HL-60/S4 treated with phorbol 12-myristate 13-acetate at 8.2 ng/mL for 4 days and 3 days (cell line): Measurements from ENCODE around the gene HNRNPC.
"Not testable (repeated sequence)": the region's sequence is repeated elsewhere in the genome, so short reads cannot be mapped to it uniquely, and the experiment has no call there.

Experiments
- in situ Hi-C: fragments of 300-500 bp; cut with MboI; formaldehyde crosslinking; loops from 2 replicates; pipeline ENCODE4 v1.15.0; 2022; ENCODE audit warnings: low sequenced_read_pairs

HNRNPC gene

DNA sequence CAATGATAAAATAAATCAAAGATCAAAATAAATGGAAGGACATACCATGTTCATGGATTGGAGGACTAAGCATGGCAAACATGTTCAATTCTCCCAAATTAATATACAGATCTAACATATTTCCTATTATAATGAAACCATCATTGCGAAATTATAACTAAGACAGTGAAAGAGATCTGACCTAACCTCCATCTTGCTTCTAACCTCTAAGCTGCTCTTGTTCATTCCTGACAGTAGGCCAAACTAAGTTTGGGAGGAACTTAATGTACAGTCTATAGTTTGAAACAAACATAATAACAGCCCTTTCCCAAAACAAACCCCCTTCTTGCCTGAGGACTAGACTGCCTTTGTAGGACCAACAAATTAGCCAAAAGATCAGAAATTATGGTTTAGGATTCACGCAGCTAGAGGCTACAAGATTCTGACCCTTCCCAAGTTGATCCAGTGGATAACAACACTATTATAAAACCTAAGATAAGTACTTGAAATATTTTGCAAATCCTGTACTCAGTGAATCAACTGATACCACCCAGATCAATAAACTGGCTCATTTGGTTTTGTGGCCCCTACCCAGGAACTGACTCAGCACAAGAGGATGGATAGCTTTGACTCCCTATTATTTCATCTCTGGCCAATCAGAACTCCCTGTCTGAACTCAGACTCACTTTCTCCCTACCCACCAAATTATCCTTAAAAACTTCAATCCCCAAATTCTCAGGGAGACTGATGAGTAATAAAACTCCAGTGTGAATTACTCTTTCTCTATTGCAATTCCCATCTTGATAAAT lies 71.6 kb downstream of the HNRNPC start:
- in situ Hi-C loops = no loop called here

DNA sequence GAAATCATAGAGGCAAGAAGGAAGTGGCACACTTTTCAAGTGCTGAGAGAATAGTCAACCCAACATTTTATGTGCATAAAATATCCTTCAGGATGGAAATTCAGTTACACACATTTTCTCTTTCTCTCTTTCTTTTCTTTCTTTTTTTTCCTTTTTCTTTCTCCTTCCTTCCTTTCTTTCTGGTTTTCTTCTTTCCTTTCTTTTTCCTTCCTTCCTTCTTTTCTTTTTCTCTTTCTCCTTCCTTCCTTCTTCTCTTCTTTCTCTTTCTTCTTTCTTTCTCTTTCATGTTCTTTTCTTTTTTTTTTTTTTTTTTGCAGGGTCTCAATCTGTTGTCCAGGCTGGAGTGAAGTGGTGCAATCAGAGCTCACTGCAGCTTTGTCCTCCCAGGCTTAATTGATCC lies 74.6 kb downstream of the HNRNPC start:
- in situ Hi-C loops = no loop called here

DNA sequence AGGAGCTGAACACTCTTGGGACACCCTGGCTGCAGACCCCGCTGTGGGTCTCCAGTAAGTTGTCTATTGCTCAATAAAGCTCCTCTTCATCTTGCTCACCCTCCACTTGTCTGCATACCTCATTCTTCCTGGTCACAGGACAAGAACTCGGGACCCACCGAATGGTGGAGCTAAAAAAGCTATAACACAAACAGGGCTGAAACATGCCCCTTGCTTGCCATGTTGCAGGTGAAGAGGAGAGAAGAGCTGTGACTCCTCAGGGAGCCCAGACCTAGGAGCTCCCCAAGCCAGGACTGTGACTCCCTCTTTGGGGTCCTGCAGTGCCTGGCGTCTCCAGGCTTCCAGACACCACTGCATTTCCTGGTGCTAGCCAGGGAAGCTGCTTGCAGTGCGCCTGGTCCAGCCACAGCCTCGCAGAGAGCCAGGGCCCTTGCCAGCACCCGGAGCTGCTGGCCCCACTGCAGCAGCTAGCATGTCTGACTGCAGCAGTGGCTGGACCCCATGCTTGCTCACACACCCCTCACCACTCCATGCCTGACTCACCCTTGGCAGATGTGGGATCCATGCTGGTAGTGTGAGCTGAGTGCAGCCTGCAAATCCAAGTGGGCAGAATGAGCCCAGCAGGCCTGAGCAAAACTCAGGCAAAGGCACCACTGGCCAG lies 76.2 kb downstream of the HNRNPC start:
- in situ Hi-C loops = no loop called here

DNA sequence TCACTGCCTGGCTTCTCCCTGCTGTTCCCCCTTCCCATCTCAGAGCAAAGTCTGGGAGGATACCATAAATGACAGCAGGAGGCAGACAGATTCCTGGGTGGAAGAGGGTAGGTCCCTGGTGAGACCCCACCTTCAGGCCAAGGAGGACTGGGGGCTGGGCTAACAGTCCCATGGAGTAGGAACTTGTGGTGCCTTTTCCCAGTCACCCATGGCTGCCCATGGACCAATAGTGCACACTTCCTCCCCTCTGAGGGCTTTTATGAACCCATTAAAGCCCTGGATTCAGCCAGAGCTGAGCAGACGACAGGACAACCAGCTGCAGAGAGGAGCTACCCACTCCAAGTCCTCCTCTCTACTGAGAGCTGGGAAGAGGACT lies 76.8 kb downstream of the HNRNPC start:
- in situ Hi-C loops = no loop called here

GRCh38 chr14:21191809-21192446 lies 77.3 kb downstream of the HNRNPC start:
- in situ Hi-C loops = no loop called here

DNA sequence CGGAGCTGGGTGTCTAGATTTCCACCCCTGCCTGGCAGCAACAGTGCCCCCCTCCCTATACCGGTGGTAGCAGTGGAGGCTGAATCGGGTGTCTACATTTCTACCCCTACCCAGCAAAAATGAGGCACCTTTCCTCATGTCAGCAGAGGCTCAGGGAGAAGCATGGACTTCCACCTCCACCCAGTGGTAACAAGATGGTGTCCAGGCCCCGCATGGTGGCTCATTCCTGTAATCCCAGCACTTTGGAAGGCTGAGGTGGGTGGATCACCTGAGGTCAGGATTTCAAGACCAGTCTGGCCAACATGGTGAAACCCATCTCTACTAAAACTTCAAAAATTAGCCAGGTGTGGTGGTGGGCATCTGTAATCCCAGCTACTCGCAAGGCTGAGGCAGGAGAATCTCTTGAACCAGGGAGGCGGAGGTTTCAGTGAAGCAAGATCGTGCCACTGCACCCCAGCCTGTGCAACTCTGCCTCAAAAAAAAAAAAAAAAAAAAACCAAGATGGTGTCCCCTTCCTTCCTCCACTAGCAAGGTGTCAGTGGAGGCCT lies 77.9 kb downstream of the HNRNPC start:
- in situ Hi-C loops = no loop called here

- in situ Hi-C loops = no loop called here
These were observed 83.8 kb downstream of the HNRNPC start for GRCh38 chr14:21185491-21185890.

DNA sequence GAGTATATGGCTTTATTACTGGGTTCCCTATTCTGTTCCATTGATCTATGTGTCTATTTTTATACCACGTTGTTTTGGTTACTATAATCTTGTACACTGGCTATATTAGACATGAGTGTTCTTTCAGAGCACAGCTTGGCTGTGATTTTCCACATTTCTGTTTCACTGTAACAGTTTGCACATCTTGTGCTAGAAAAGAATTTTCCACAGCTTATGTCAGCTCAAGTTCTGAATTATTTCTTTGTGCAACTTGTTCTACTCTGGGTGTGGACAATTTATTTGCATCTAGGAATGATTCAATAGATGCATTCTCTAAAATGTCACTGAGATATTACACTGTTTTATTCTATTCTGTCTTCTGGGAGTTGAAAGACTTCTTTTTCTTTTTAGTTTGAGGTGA lies 85.0 kb downstream of the HNRNPC start:
- in situ Hi-C loops = no loop called here

DNA sequence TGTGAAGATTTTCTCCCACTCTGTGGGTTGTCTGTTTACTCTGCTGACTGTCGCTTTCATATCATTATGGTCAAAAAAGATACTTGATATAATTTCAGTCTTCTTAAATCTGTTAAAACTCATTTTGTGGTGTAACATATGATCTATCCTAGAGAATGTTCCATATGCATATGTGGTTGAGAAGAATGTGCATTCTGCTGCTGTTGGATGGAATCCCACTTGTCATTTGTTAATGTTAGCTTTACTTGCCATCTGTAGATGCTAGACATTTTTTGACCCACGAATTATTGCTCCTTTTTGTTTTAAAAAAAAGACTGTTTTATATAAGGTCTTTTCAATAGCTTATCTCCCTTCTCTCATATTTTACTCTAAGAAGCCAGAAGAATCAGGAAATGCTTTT lies 87.1 kb downstream of the HNRNPC start:
- in situ Hi-C loops = no loop called here

DNA sequence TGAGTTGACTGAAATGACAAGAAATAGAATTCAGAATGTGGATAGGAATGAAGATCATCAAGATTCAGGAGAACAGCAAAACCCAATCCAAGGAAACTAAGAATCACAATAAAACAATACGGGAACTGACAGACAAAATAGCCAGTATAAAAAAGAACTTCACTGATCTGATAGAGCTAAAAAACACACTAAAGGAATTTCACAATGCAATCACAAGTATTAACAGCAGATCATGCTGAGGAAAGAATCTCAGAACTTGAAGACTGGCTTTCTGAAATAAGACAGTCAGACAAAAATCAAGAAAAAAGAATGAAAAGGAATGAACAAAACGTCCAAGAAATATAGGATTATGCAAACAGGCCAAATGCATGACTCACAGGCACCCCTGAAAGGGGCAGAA lies 98.1 kb downstream of the HNRNPC start:
- in situ Hi-C loops = no loop called here

DNA sequence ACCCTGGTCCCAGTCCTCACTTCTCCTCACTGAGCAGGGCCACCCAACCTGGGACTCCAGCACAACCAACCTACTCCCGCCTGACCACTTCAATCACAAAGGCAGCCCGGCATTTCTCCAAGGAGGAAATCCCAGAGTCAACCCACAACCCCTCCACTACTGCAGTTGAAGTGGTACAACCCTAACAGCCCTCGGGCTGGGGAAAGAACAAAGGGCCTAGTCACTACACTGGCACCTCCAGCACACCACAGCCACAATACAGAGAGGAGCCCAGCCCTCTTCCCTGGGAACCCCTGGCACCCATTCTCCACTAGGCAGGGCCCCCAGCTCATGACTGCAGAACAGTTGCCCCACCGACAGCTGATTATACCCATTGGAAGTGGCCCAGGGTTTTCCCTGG lies 99.7 kb downstream of the HNRNPC start:
- in situ Hi-C loops = no loop called here

GRCh38 chr14:21168055-21168454 lies 101.2 kb downstream of the HNRNPC start:
- in situ Hi-C loops = no loop called here

DNA sequence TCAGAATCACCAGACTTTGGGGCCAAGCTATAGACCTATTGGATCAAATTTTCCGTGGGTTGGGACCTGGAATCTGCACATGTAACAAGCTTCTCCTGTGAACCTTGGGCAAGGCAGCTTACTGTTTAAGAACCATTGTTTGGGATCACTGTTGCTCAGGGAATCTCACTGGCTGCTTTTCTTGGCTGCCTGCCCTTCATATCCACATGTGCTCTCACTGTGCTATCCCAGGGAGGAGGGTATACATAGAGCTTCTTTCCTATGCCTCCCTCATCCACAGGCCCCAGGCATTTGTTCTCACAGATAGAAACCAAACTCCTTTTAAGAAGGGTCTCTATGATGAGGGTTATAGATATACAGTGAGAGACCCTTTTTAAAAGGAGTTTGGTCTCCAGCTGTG lies 103.6 kb downstream of the HNRNPC start:
- in situ Hi-C loops = not testable (repeated sequence)

GRCh38 chr14:21165002-21165605 lies 104.1 kb downstream of the HNRNPC start:
- in situ Hi-C loops = not testable (repeated sequence)

GRCh38 chr14:21163871-21164291 lies 105.4 kb downstream of the HNRNPC start:
- in situ Hi-C loops = no loop called here

- in situ Hi-C loops = no loop called here
These were observed 107.2 kb downstream of the HNRNPC start for GRCh38 chr14:21162081-21162480.

- in situ Hi-C loops = no loop called here
These were observed 109.1 kb downstream of the HNRNPC start for GRCh38 chr14:21160061-21160610.
